Endothelial cell of umbilical vein (primary cell): ENCODE results near the gene ADARB1. TPM values are rescaled to one million over a fixed set of nuclear protein-coding genes. Genes with fewer than 3 reads are reported as not detected.

Experiments used
- BruUV-seq: library from RNA; stranded (reverse); fragments of 400-500 nt; replicated peaks from 2 replicates; lab custom pipeline; 2021; lab: Mats Ljungman, UMichigan
- CTCF ChIA-PET: fragments of 300-600, 350-600 bp; sonication (Branson Sonifier 250); formaldehyde crosslinking; loops from one replicate; lab custom pipeline; 2021; ENCODE audit warnings: antibody characterized with exemption, inconsistent platforms; lab: Charles Lee
- POLR2A ChIA-PET: fragments of 300-600, 350-600 bp; sonication (Branson Sonifier 250); formaldehyde crosslinking; loops from one replicate; lab custom pipeline; 2021; ENCODE audit warnings: antibody characterized with exemption, inconsistent platforms; lab: Charles Lee
- DNase-seq: peaks from one replicate; pipeline ENCODE4 v3.0.0-alpha.2; 2011; ENCODE audit warnings: low read depth, low spot score
- FAIRE-seq: peaks from 2 replicates; lab custom pipeline; 2011; peaks lifted over from hg19 to GRCh38; lab: Jason Lieb, UNC
- H2AFZ ChIP-seq: 2 replicates; pipeline ENCODE4 v1.6.0; 2012; ENCODE audit warnings: low read depth, low read length, control low read depth, inconsistent platforms
- H3K27ac ChIP-seq: 2 replicates; pipeline ENCODE4 v1.5.1; 2011; ENCODE audit warnings: low read depth, mild to moderate bottlenecking, control low read depth, low read length, moderate library complexity; ENCODE audit not compliant: insufficient read depth
- H3K27me3 ChIP-seq, 2 experiments: 2 replicates each; pipeline versions ENCODE4 v1.6.0 to v1.6.1; 2011; ENCODE audit warnings: low read length in 2 of 2, mixed read lengths in 1 of 2; ENCODE audit not compliant: control insufficient read depth in 2 of 2, insufficient read depth in 2 of 2
- H3K36me3 ChIP-seq, 2 experiments: 2 replicates in 1 of 2; 3 replicates in 1 of 2; pipeline ENCODE4 v1.5.1; 2011; ENCODE audit warnings: low read length in 2 of 2, mild to moderate bottlenecking in 1 of 2, moderate library complexity in 1 of 2; ENCODE audit not compliant: control insufficient read depth in 2 of 2, insufficient read depth in 2 of 2; ENCODE audit errors: extremely low read depth in 1 of 2
- H3K4me1 ChIP-seq: 3 replicates; pipeline ENCODE4 v1.5.1; 2011; ENCODE audit warnings: mild to moderate bottlenecking, low read length; ENCODE audit not compliant: control insufficient read depth, insufficient read depth; ENCODE audit errors: extremely low read depth
- H3K4me2 ChIP-seq: 2 replicates; pipeline ENCODE4 v1.6.1; 2011; ENCODE audit warnings: low read length, control low read depth, mixed read lengths; ENCODE audit not compliant: insufficient read depth
- H3K4me3 ChIP-seq, 3 experiments: fragments of 200-600 bp in 1 of 3; sonication (generic), shearing (Covaris generic) in 1 of 3; replicated peaks in 1 of 3; 2 replicates each; pipeline ENCODE4 v1.5.1; 2011 to 2016; ENCODE audit warnings: control low read depth in 3 of 3, low read length in 3 of 3, mild to moderate bottlenecking in 2 of 3, inconsistent platforms in 1 of 3, low read depth in 1 of 3, moderate library complexity in 1 of 3; ENCODE audit not compliant: insufficient read depth in 1 of 3
- H3K79me2 ChIP-seq: 2 replicates; pipeline ENCODE4 v1.6.0; 2012; ENCODE audit warnings: low read length, inconsistent platforms; ENCODE audit not compliant: control insufficient read depth, insufficient read depth
- H3K9ac ChIP-seq: replicated peaks from 2 replicates; pipeline ENCODE3; 2011; ENCODE audit warnings: low read length, control low read depth; ENCODE audit not compliant: insufficient read depth; ENCODE audit errors: extremely low read depth
- H3K9me1 ChIP-seq: replicated peaks from 3 replicates; pipeline ENCODE4 v1.6.0; 2011; ENCODE audit warnings: mild to moderate bottlenecking, low read length; ENCODE audit not compliant: control insufficient read depth, insufficient read depth; ENCODE audit errors: extremely low read depth
- H3K9me3 ChIP-seq: replicated peaks from 2 replicates; pipeline ENCODE4 v1.5.1; 2012; ENCODE audit warnings: low read length, inconsistent platforms; ENCODE audit not compliant: control insufficient read depth, insufficient read depth
- H4K20me1 ChIP-seq: replicated peaks from 2 replicates; pipeline ENCODE3; 2011; ENCODE audit warnings: mild to moderate bottlenecking, low read length; ENCODE audit not compliant: control insufficient read depth, insufficient read depth; ENCODE audit errors: extremely low read depth
- CTCF ChIP-seq, 2 donors: IDR thresholded peaks; 1 replicate in 1 of 2; 2 replicates in 1 of 2; pipeline ENCODE4 v1.5.1; 2011; ENCODE audit warnings: low read length in 2 of 2, mild to moderate bottlenecking in 2 of 2, moderate library complexity in 2 of 2, control low read depth in 1 of 2, inconsistent platforms in 1 of 2, low read depth in 1 of 2; ENCODE audit not compliant: insufficient read depth in 1 of 2; ENCODE audit errors: extremely low read depth in 1 of 2
- EZH2 ChIP-seq: IDR thresholded peaks from 2 replicates; pipeline ENCODE4 v1.6.1; 2012; ENCODE audit warnings: borderline replicate concordance, low read depth, mild to moderate bottlenecking, moderate library complexity, low read length, inconsistent platforms; ENCODE audit not compliant: severe bottlenecking
- FOS ChIP-seq: IDR thresholded peaks from 2 replicates; pipeline ENCODE4 v1.6.1; 2011; ENCODE audit warnings: mild to moderate bottlenecking, low read length, moderate library complexity, borderline replicate concordance; ENCODE audit not compliant: insufficient read depth
- GATA2 ChIP-seq: IDR thresholded peaks from 2 replicates; pipeline ENCODE4 v1.7.0; 2011; ENCODE audit warnings: low read depth, mild to moderate bottlenecking, moderate library complexity, mixed read lengths, low read length; ENCODE audit not compliant: insufficient read length, insufficient read depth
- JUN ChIP-seq: IDR thresholded peaks from 2 replicates; pipeline ENCODE4 v1.6.1; 2011; ENCODE audit warnings: borderline replicate concordance, low read depth; ENCODE audit not compliant: insufficient read length, insufficient read depth
- MAX ChIP-seq: IDR thresholded peaks from 2 replicates; pipeline ENCODE4 v1.6.1; 2011; ENCODE audit not compliant: insufficient read depth, insufficient read length
- MYC ChIP-seq: IDR thresholded peaks from one replicate; pipeline ENCODE4 v1.6.1; 2011; ENCODE audit warnings: mild to moderate bottlenecking, low read depth, low read length
- POLR2A ChIP-seq: IDR thresholded peaks from 2 replicates; pipeline ENCODE4 v1.6.1; 2012; ENCODE audit warnings: low read depth, mild to moderate bottlenecking, control low read depth, low read length
- POLR2AphosphoS5 ChIP-seq: IDR thresholded peaks from 2 replicates; pipeline ENCODE4 v1.6.1; 2012; ENCODE audit warnings: low read depth, mild to moderate bottlenecking, control low read depth, low read length, moderate library complexity; ENCODE audit not compliant: insufficient read depth
- dilution Hi-C: fragments of 300-500 bp; cut with MboI; formaldehyde crosslinking; loops from one replicate; pipeline ENCODE4 v1.15.0; 2019; ENCODE audit warnings: low sequenced_read_pairs; ENCODE audit not compliant: extremely low pct_ligation_motif_present
- intact Hi-C: fragments of 100-400 bp; cut with micrococcal nuclease; formaldehyde crosslinking; loops from one replicate; pipeline ENCODE4 v1.10.0; 2022
- polyA plus RNA-seq, 4 experiments: library from polyadenylated mRNA; depleted of rRNA in 3 of 4; stranded (reverse) in 3 of 4; unstranded in 1 of 4; fragments of >200 nt; gene quantifications; 2 replicates each; pipeline versions ENCODE4 v1.2.1 to v1.2.3, GENCODE V29; 2011 to 2012; ENCODE audit warnings: missing spikeins in 1 of 4
- total RNA-seq: library from RNA; stranded (reverse); gene quantifications from 2 replicates; pipeline ENCODE4 v1.2.3, GENCODE V29; 2021

The ADARB1 gene
- total and polyA plus RNA-seq, 2 donors (not counting 3 experiments of a cell fraction or from before 2014, with no cell fraction given): 32.5 to 54.3 TPM

GRCh38 chr21:45045481-45045880 lies 28.9 kb upstream of the ADARB1 start:
- H3K9me3 ChIP-seq: no peaks in the 10 kb centered on the region
- DNase-seq (no peak), FAIRE-seq (peak; percentile 12)
- peaks cover 5 to 8% of the 10 kb centered on the region in 2 experiments for H3K27me3 ChIP-seq
- no peaks in the 10 kb centered on the region for H4K20me1 ChIP-seq
- no peak overlapping the region for H2AFZ ChIP-seq
- ChIA-PET CTCF (interaction anchor here (1.0 to 1.2 kb wide), 3 partner anchors 9 to 83 kb away, joined by 3 read pairs; no protein-coding TSS in a partner anchor), POLR2A (no interaction called here)
- no peak overlapping the region for H3K4me3 ChIP-seq
- H3K4me1 ChIP-seq: no peaks in the 10 kb centered on the region
- dilution Hi-C loops: no loop called here
- H3K27ac ChIP-seq: no peak overlapping the region
- no TSS peak for BruUV-seq
- no peak overlapping the region for H3K9ac ChIP-seq
- intact Hi-C loops: no loop called here
- H3K36me3 ChIP-seq: no peaks in the 10 kb centered on the region
- no peak overlapping the region for H3K4me2 ChIP-seq
- TF ChIP-seq GATA2: no peak
- TF ChIP-seq MYC: no peak
- TF ChIP-seq POLR2AphosphoS5: no peak
- TF ChIP-seq CTCF (IDR thresholded peaks at IDR 0.05; ENCODE audit: extremely low read depth in 1 of 2, insufficient read depth in 1 of 2, low read depth in 1 of 2, low read length in 2 of 2): no peak
- no peak for TF ChIP-seq POLR2A
- TF ChIP-seq JUN: no peak
- no peak for TF ChIP-seq FOS
- no peak for TF ChIP-seq MAX
- TF ChIP-seq EZH2: no peak
- H3K9me1 ChIP-seq: no peaks in the 10 kb centered on the region
- no peaks in the 10 kb centered on the region for H3K79me2 ChIP-seq
